Cardiac muscle cell (in vitro differentiated cells and primary cell): Measurements from ENCODE around the gene RHBDL2. TPM values are rescaled to one million over a fixed set of nuclear protein-coding genes. Genes with fewer than 3 reads are reported as not detected.

Experiments used
- DNase-seq, 2 donors: peaks; one replicate each; pipeline versions ENCODE4 v3.0.0 to v3.0.0-alpha.2; 2010 to 2017; ENCODE audit warnings: low read depth in 1 of 2, low spot score in 1 of 2
- H3K27ac ChIP-seq: fragments of 200-600 bp; sonication (generic); 2 replicates; pipeline ENCODE4 v1.5.1; 2016
- H3K27me3 ChIP-seq: fragments of 200-600 bp; sonication (generic); 2 replicates; pipeline ENCODE4 v1.6.0; 2016; ENCODE audit warnings: control low read depth
- H3K36me3 ChIP-seq: fragments of 200-600 bp; sonication (generic); 2 replicates; pipeline ENCODE4 v1.5.1; 2016; ENCODE audit warnings: control low read depth
- H3K4me1 ChIP-seq: fragments of 200-600 bp; sonication (generic); 2 replicates; pipeline ENCODE4 v1.8.1; 2017; ENCODE audit warnings: low read depth, mild to moderate bottlenecking, mixed run types
- H3K4me3 ChIP-seq: fragments of 200-600 bp; sonication (generic); 2 replicates; pipeline ENCODE4 v1.5.1; 2016; ENCODE audit warnings: mild to moderate bottlenecking
- H3K9me3 ChIP-seq: fragments of 200-600 bp; sonication (generic); 2 replicates; pipeline ENCODE4 v1.5.1; 2017; ENCODE audit warnings: low read depth, mild to moderate bottlenecking, control low read depth
- CTCF ChIP-seq: IDR thresholded peaks from 2 replicates; pipeline ENCODE4 v1.5.1; 2012; ENCODE audit warnings: low read depth, mild to moderate bottlenecking, low read length
- polyA plus RNA-seq: library from polyadenylated mRNA; unstranded; fragments of >200 nt; fragmentation: Nextera tagmentation; extraction: Ambion mirVana; gene quantifications from 2 replicates; pipeline ENCODE4 v1.2.1, GENCODE V29; 2016
- total RNA-seq: library from RNA; depleted of rRNA; stranded (reverse); fragments of >200 nt; gene quantifications from 2 replicates; pipeline ENCODE4 v1.2.3, GENCODE V29; 2016

The RHBDL2 gene
- total and polyA plus RNA-seq, 2 experiments from 2014 or later, result 0.21 TPM; not detected in 1

- no peaks in the 10 kb centered on the region for H3K27me3 ChIP-seq
- H3K4me3 ChIP-seq, result peak overlapping the region; percentile 73
- peaks cover 5% of the 10 kb centered on the region for H3K4me1 ChIP-seq
- peak; percentile 32 to 38 for DNase-seq
- TF ChIP-seq CTCF, result no peak
- H3K9me3 ChIP-seq, result no peaks in the 10 kb centered on the region
- H3K36me3 ChIP-seq, result no peaks in the 10 kb centered on the region
- H3K27ac ChIP-seq, result peak overlapping the region; percentile 19
Measured at GRCh38 chr1:38872401-38873026, 69.1 kb downstream of the RHBDL2 start.

- Histone ChIP-seq H3K27me3 (no peaks in the 10 kb centered on the region), H3K36me3 (no peaks in the 10 kb centered on the region), H3K4me1 (peaks cover 5% of the 10 kb centered on the region), H3K9me3 (no peaks in the 10 kb centered on the region), H3K4me3 (no peak overlapping the region), H3K27ac (no peak overlapping the region)
- DNase-seq, result no peak
- no peak for TF ChIP-seq CTCF
Measured at GRCh38 chr1:38870996-38871395, 70.6 kb downstream of the RHBDL2 start.

- DNase-seq, result no peak
- Histone ChIP-seq H3K4me3 (no peak overlapping the region), H3K27me3 (no peaks in the 10 kb centered on the region), H3K27ac (no peak overlapping the region), H3K4me1 (no peaks in the 10 kb centered on the region), H3K9me3 (no peaks in the 10 kb centered on the region), H3K36me3 (no peaks in the 10 kb centered on the region)
- no peak for TF ChIP-seq CTCF
Measured at GRCh38 chr1:38867208-38867607, 74.4 kb downstream of the RHBDL2 start.

GRCh38 chr1:38865112-38865715 is 76.4 kb downstream of the RHBDL2 start:
- H3K4me3 ChIP-seq, result no peak overlapping the region
- H3K36me3 ChIP-seq, result no peaks in the 10 kb centered on the region
- no peaks in the 10 kb centered on the region for H3K27me3 ChIP-seq
- no peak overlapping the region for H3K27ac ChIP-seq
- no peak for TF ChIP-seq CTCF
- DNase-seq, result no peak
- no peaks in the 10 kb centered on the region for H3K9me3 ChIP-seq
- peaks cover 6% of the 10 kb centered on the region for H3K4me1 ChIP-seq

GRCh38 chr1:38860454-38860795 is 81.2 kb downstream of the RHBDL2 start:
- DNase-seq, result peak in 1 of 2 donors; percentile 11
- H3K4me3 ChIP-seq, result peak overlapping the region; percentile 97
- H3K27ac ChIP-seq, result no peak overlapping the region
- no peaks in the 10 kb centered on the region for H3K9me3 ChIP-seq
- H3K36me3 ChIP-seq, result peaks cover 11% of the 10 kb centered on the region
- TF ChIP-seq CTCF, result no peak
- H3K4me1 ChIP-seq, result peaks cover 10% of the 10 kb centered on the region
- H3K27me3 ChIP-seq, result no peaks in the 10 kb centered on the region
